ENCODE data around the gene SUSD3.

The SUSD3 gene

GRCh38 chr9:93126151-93126781, 67.8 kb downstream of the SUSD3 start:
- no peak for TF ChIP-seq CTCF (IDR thresholded peaks at IDR 0.05; ENCODE audit: unreplicated experiment in 3 of 3)
- Mint-ChIP-seq H3K4me3 (no peak overlapping the region), H3K36me3 (ENCODE audit: low read depth) (peaks cover 4% of the 10 kb centered on the region), H3K9me3 (no peaks in the 10 kb centered on the region), H3K27ac (peak overlapping the region; percentile 58 to 94 (median 93)), H3K4me1 (peaks cover 7% of the 10 kb centered on the region), H3K27me3 (ENCODE audit: low read depth) (no peaks in the 10 kb centered on the region)

GRCh38 chr9:93126825-93127368, 68.4 kb downstream of the SUSD3 start:
- peaks cover 4% of the 10 kb centered on the region for H3K36me3 Mint-ChIP-seq (ENCODE audit: low read depth)
- no peak for TF ChIP-seq CTCF (IDR thresholded peaks at IDR 0.05; ENCODE audit: unreplicated experiment in 3 of 3)
- no peaks in the 10 kb centered on the region for H3K9me3 Mint-ChIP-seq
- H3K27me3 Mint-ChIP-seq (ENCODE audit: low read depth), result no peaks in the 10 kb centered on the region
- H3K27ac Mint-ChIP-seq, result peak overlapping the region; percentile 58 to 94 (median 93)
- H3K4me1 Mint-ChIP-seq, result peaks cover 7% of the 10 kb centered on the region
- H3K4me3 Mint-ChIP-seq, result no peak overlapping the region

GRCh38 chr9:93127395-93127911, 69.0 kb downstream of the SUSD3 start:
- no peaks in the 10 kb centered on the region for H3K27me3 Mint-ChIP-seq (ENCODE audit: low read depth)
- no peak overlapping the region for H3K4me3 Mint-ChIP-seq
- peaks cover 9% of the 10 kb centered on the region for H3K4me1 Mint-ChIP-seq
- TF ChIP-seq CTCF (IDR thresholded peaks at IDR 0.05; ENCODE audit: unreplicated experiment in 3 of 3), result no peak
- peak overlapping the region; percentile 58 to 94 (median 93) for H3K27ac Mint-ChIP-seq
- no peaks in the 10 kb centered on the region for H3K9me3 Mint-ChIP-seq
- H3K36me3 Mint-ChIP-seq (ENCODE audit: low read depth), result peaks cover 4% of the 10 kb centered on the region

GRCh38 chr9:93128011-93128714, 69.7 kb downstream of the SUSD3 start:
- Mint-ChIP-seq H3K9me3 (no peaks in the 10 kb centered on the region), H3K27me3 (ENCODE audit: low read depth) (no peaks in the 10 kb centered on the region)

GRCh38 chr9:93128715-93129224, 70.3 kb downstream of the SUSD3 start:
- H3K27ac Mint-ChIP-seq, result peak overlapping the region; percentile 14 to 68 (median 44)
- no peaks in the 10 kb centered on the region for H3K9me3 Mint-ChIP-seq
- peaks cover 18% of the 10 kb centered on the region for H3K4me1 Mint-ChIP-seq
- TF ChIP-seq CTCF (IDR thresholded peaks at IDR 0.05; ENCODE audit: unreplicated experiment in 3 of 3), result no peak
- H3K27me3 Mint-ChIP-seq (ENCODE audit: low read depth), result no peaks in the 10 kb centered on the region
- peaks cover 4% of the 10 kb centered on the region for H3K36me3 Mint-ChIP-seq (ENCODE audit: low read depth)
- H3K4me3 Mint-ChIP-seq, result peak overlapping the region in 1 of 3 experiments; percentile 49

More at GRCh38 chr9:93128011-93128714, 69.7 kb downstream of the SUSD3 start:
- Mint-ChIP-seq H3K4me1 (peaks cover 16% of the 10 kb centered on the region), H3K27ac (peak overlapping the region; percentile 68 to 94 (median 93)), H3K4me3 (no peak overlapping the region), H3K36me3 (ENCODE audit: low read depth) (peaks cover 4% of the 10 kb centered on the region)
- no peak for TF ChIP-seq CTCF (IDR thresholded peaks at IDR 0.05; ENCODE audit: unreplicated experiment in 3 of 3)
